ENCODE measurements around the gene ZNHIT1.
"Not testable (repeated sequence)": the region's sequence is repeated elsewhere in the genome, so short reads cannot be mapped to it uniquely, and the experiment has no call there.

ZNHIT1 gene

DNA sequence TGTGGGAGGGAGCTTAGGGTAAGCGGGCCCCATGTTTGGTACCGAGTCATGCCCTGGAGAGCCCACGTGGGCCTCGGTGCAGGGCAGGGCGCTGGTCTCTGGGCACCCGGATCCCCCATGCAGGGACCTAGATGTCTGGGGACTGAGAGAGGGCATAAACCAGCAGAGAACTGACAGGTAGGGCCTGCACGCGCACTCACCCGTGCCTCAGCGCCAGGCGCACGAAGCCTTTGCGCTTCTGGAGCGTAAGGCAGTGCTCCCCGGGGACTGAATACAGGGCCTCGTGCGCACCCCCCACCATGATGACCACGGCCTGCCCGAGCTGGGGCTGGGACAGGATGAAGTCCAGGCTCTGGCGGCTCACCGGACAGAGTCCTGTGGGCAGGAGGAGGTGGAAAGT, 20.0 kb upstream of the ZNHIT1 start:
- H3K27me3 ChIP-seq (ENCODE audit: low read depth, low read length) = peaks cover 14% of the 10 kb centered on the region
- H3K36me3 ChIP-seq (ENCODE audit: control insufficient read depth in 1 of 2, insufficient read depth in 2 of 2, low read length in 2 of 2) = no peaks in the 10 kb centered on the region
- peaks cover 0 to 9% of the 10 kb centered on the region in 2 donors for H3K4me1 ChIP-seq (ENCODE audit: control insufficient read depth in 1 of 2, insufficient read depth in 2 of 2, low read length in 2 of 2)
- H3K9me3 ChIP-seq (ENCODE audit: control insufficient read depth in 1 of 2, low read length in 2 of 2) = no peaks in the 10 kb centered on the region
- no peak overlapping the region for H3K4me3 ChIP-seq (ENCODE audit: low read depth in 1 of 2, low read length in 2 of 2)
- H3K27ac ChIP-seq (ENCODE audit: low read length) = no peak overlapping the region

DNA sequence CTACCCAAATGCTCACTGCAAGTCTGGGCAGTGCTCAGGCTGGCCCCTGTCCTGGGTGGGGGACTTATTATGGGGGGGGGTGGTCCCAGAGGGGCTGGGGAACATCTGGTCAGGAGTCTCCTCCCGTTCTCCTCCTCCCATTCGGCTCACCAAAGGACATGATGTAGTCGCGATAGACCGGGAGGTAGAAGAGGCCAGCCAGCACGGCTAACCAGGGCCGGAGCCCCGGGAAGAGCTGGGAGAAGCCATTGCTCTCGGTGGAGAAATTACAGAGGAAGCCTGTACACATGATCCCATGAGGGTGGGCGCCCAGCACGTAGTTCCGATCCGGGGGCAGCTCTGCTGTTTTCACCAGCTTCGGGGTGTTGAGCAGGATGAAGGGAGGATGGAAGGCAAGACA, 19.5 kb upstream of the ZNHIT1 start:
- H3K27ac ChIP-seq (ENCODE audit: low read length) = no peak overlapping the region
- peaks cover 14% of the 10 kb centered on the region for H3K27me3 ChIP-seq (ENCODE audit: low read depth, low read length)
- peaks cover 0 to 9% of the 10 kb centered on the region in 2 donors for H3K4me1 ChIP-seq (ENCODE audit: control insufficient read depth in 1 of 2, insufficient read depth in 2 of 2, low read length in 2 of 2)
- no peak overlapping the region for H3K4me3 ChIP-seq (ENCODE audit: low read depth in 1 of 2, low read length in 2 of 2)
- no peaks in the 10 kb centered on the region for H3K9me3 ChIP-seq (ENCODE audit: control insufficient read depth in 1 of 2, low read length in 2 of 2)
- no peaks in the 10 kb centered on the region for H3K36me3 ChIP-seq (ENCODE audit: control insufficient read depth in 1 of 2, insufficient read depth in 2 of 2, low read length in 2 of 2)

DNA sequence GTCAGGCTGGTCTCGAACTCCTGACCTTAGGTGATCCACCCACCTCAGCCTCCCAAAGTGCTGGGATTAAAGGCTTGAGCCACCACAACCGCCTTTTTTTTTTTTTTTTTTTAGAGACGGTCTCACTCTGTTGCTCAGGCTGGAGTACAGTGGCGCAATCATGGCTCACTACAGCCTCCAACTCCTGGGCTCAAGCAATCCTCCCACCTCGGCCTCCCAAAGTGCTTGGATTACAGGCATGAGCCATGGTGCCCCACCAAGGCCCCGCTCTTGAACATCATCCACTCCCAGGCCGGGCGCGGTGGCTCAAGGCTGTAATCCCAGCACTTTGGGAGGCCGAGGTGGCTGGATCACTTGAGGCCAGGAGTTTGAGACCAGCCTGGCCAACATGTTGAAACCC, 18.4 kb upstream of the ZNHIT1 start:
- H3K4me3 ChIP-seq (ENCODE audit: low read depth in 1 of 2, low read length in 2 of 2); H3K27ac ChIP-seq (ENCODE audit: low read length); H3K9me3 ChIP-seq (ENCODE audit: control insufficient read depth in 1 of 2, low read length in 2 of 2); H3K4me1 ChIP-seq (ENCODE audit: control insufficient read depth in 1 of 2, insufficient read depth in 2 of 2, low read length in 2 of 2); H3K36me3 ChIP-seq (ENCODE audit: control insufficient read depth in 1 of 2, insufficient read depth in 2 of 2, low read length in 2 of 2): not testable (repeated sequence)
- peaks cover 14% of the 10 kb centered on the region for H3K27me3 ChIP-seq (ENCODE audit: low read depth, low read length)

DNA sequence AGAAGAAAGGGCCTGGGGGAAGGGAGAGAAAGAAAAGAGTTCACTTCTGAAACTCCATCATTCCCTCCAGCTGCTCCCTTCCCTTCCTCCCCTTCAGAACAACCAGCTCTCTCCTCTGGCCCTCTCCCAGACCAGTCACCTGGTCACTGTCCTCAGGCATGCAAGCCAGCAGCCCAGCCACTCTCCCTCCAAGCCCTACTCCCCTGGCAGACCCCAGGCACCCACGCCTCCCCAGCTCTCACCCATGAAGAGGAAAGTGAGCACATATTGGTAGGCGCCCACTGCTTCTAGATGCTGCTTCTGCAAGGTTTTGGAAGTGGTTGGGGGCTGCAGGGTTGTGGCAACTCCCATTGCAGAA, 17.5 kb upstream of the ZNHIT1 start:
- Histone ChIP-seq H3K4me3 (ENCODE audit: low read depth in 1 of 2, low read length in 2 of 2) (peak overlapping the region in 1 of 2 donors; percentile 45), H3K36me3 (ENCODE audit: control insufficient read depth in 1 of 2, insufficient read depth in 2 of 2, low read length in 2 of 2) (no peaks in the 10 kb centered on the region), H3K27me3 (ENCODE audit: low read depth, low read length) (peaks cover 14% of the 10 kb centered on the region), H3K4me1 (ENCODE audit: control insufficient read depth in 1 of 2, insufficient read depth in 2 of 2, low read length in 2 of 2) (peaks cover 0 to 9% of the 10 kb centered on the region in 2 donors), H3K9me3 (ENCODE audit: control insufficient read depth in 1 of 2, low read length in 2 of 2) (no peaks in the 10 kb centered on the region), H3K27ac (ENCODE audit: low read length) (peak overlapping the region; percentile 27)

DNA sequence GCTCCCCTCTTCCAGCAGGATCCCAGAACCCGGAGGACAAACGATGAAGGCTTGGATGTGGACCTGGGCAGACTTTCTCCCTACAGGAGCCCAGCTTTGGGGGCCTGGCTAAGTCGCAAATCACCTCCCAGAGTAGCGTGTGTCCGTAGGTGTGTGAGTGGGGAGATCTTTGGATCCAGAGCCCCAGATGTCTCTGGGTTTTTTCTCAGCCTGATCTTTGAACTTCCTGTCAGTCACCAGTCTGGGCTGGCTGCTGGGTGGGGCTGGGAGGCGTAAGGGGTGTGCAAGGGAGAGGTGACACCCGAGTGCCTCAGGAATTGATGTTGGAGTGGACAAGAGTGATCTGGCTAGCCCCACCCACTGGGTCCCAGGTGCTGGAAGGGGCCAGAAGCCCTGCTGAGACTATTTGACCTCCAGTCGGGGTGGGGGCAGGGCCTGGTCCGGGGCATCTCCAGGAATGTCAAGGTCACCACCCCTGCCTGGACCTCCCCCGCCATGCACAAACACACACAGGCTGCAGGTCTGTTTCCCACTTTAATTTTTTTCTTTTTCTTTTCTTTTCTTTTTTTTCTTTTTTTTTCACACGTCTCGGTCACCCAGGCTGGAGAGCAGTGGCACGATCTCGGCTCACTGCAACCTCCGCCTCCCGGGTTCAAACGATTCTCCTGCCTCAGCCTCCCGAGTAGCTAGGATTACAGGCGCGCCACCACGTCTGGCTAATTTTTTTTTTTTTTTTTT, 16.9 kb upstream of the ZNHIT1 start, which contains the start of gene MOGAT3:
TSS of gene MOGAT3 (minus strand) at position 175 of the 738 bp plus-strand sequence. CDS start 182 bp downstream, outside the sequence.
- Histone ChIP-seq H3K36me3 (ENCODE audit: control insufficient read depth in 1 of 2, insufficient read depth in 2 of 2, low read length in 2 of 2) (peaks cover 0 to 4% of the 10 kb centered on the region in 2 donors), H3K9me3 (ENCODE audit: control insufficient read depth in 1 of 2, low read length in 2 of 2) (no peaks in the 10 kb centered on the region), H3K27me3 (ENCODE audit: low read depth, low read length) (peaks cover 14% of the 10 kb centered on the region), H3K27ac (ENCODE audit: low read length) (peak within 1 kb of the TSS; percentile 27), H3K4me1 (ENCODE audit: control insufficient read depth in 1 of 2, insufficient read depth in 2 of 2, low read length in 2 of 2) (peaks cover 0 to 9% of the 10 kb centered on the region in 2 donors), H3K4me3 (ENCODE audit: low read depth in 1 of 2, low read length in 2 of 2) (peak within 1 kb of the TSS; percentile 23 to 45)

DNA sequence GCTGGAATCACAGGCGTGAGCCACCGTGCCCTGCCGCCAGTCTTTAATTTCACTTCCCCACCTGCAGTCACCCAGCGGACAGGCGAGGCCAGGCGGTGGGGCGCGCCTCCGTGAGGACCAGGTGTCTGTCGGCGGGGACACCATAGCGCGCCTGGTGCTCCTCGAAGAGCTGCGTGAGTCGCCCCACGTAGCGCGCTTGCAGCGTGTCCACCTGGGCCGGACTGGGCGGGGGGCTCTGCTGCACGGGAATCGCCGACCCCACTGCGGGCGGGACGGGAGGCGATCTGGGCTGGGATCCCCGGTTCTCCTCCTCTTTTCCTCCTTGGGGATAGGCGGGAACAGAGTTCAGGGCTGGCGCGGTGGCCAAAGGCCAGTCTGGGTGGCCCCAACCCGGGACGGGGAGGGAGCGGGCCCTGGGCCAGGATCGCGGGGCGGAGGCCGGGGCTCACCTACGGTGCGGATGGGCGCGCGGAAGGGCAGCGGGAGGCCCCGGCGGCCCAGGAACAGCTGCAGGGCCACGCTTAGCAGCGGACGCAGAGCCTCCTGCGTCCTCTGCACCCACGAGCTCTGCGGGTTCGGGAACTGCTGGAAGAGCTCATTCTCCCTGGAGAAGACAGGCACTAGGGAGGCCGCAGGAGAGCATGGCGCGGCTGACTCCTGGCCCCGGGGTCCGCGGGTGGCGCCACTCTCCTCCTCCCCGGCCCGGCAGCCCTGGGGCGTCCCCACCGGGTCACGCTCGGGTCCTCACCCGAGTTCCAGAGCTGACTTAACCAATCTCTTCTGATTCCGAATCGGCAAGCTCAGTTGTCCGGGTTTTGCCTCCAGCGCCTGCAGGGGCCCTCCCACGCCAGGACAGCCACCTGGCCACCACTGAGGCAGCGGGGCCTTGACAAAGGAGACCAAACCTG, 16.0 kb upstream of the ZNHIT1 start:
- peaks cover 0 to 9% of the 10 kb centered on the region in 2 donors for H3K4me1 ChIP-seq (ENCODE audit: control insufficient read depth in 1 of 2, insufficient read depth in 2 of 2, low read length in 2 of 2)
- no peak overlapping the region for H3K27ac ChIP-seq (ENCODE audit: low read length)
- H3K4me3 ChIP-seq (ENCODE audit: low read depth in 1 of 2, low read length in 2 of 2) = peak overlapping the region in 1 of 2 donors; percentile 23
- H3K9me3 ChIP-seq (ENCODE audit: control insufficient read depth in 1 of 2, low read length in 2 of 2) = no peaks in the 10 kb centered on the region
- peaks cover 0 to 12% of the 10 kb centered on the region in 2 donors for H3K36me3 ChIP-seq (ENCODE audit: control insufficient read depth in 1 of 2, insufficient read depth in 2 of 2, low read length in 2 of 2)
- peaks cover 14% of the 10 kb centered on the region for H3K27me3 ChIP-seq (ENCODE audit: low read depth, low read length)

DNA sequence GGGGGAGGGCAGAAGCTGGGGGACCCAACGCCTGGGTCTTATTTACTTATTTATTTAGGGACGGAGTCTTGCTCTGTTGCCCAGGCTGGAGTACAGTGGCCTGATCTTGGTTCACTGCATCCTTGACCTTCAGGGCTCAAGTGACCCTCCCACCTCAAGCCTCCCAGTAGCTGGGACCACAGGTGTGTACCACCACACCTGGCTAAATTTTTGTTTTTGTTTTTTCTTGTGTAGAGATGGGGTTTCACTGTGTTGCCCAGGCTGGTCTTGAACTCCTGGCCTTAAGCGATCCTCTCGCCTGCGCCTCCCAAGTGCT, 15.4 kb upstream of the ZNHIT1 start:
- Histone ChIP-seq H3K4me1 (ENCODE audit: control insufficient read depth in 1 of 2, insufficient read depth in 2 of 2, low read length in 2 of 2) (peaks cover 0 to 9% of the 10 kb centered on the region in 2 donors), H3K27ac (ENCODE audit: low read length) (no peak overlapping the region), H3K9me3 (ENCODE audit: control insufficient read depth in 1 of 2, low read length in 2 of 2) (no peaks in the 10 kb centered on the region), H3K27me3 (ENCODE audit: low read depth, low read length) (peaks cover 14% of the 10 kb centered on the region), H3K36me3 (ENCODE audit: control insufficient read depth in 1 of 2, insufficient read depth in 2 of 2, low read length in 2 of 2) (peaks cover 0 to 17% of the 10 kb centered on the region in 2 donors), H3K4me3 (ENCODE audit: low read depth in 1 of 2, low read length in 2 of 2) (no peak overlapping the region)

DNA sequence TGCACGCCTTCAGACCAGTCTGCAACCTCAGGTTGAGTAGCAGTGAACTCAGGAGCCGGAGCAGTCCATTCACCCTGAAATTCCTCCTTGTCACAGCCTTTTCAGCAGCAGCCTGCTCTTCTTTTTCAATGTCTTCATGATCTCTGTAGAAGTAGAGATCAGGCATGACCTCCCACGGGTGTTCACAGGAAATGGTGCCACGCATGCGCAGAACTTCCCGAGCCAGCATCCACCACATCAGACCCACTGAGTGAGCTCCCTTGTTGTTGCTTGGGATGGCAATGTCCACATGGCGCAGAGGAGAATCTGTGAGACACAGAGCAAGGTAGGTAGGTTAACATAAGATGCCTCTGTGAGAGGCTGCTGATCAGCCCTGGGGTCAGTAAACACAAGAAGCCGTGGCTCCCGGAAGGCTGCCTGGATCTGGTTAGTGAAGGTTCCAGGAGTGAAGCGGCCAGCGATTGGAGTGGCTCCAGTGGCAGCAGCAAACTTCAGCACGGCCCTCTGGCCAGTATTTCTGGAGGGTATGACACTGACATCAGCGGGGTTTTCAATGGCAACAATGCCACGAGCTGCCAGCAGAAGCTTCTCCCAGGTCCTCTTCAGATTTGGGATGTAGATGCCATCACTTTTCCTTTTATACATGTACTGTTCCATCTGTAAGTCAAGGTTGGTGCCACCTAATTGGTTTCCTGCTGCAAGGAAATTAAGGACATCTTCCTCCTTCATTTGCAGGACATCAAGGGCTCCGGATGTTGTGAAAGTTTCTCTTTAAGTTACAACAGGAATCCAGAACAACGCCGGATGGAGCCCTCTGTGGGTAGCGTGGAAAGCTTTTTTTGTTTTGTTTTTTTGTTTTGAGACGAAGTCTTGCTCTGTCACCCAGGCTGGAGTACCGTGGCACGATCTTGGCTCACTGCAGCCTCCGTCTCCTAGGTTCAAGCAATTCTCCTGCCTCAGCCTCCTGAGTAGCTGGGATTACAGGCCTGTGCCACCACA, 13.9 kb upstream of the ZNHIT1 start:
- not testable (repeated sequence) for H3K27ac ChIP-seq (ENCODE audit: low read length); H3K9me3 ChIP-seq (ENCODE audit: control insufficient read depth in 1 of 2, low read length in 2 of 2); H3K4me1 ChIP-seq (ENCODE audit: control insufficient read depth in 1 of 2, insufficient read depth in 2 of 2, low read length in 2 of 2); H3K4me3 ChIP-seq (ENCODE audit: low read depth in 1 of 2, low read length in 2 of 2)
- H3K27me3 ChIP-seq (ENCODE audit: low read depth, low read length) = peaks cover 14% of the 10 kb centered on the region
- H3K36me3 ChIP-seq (ENCODE audit: control insufficient read depth in 1 of 2, insufficient read depth in 2 of 2, low read length in 2 of 2) = peaks cover 0 to 32% of the 10 kb centered on the region in 2 donors

DNA sequence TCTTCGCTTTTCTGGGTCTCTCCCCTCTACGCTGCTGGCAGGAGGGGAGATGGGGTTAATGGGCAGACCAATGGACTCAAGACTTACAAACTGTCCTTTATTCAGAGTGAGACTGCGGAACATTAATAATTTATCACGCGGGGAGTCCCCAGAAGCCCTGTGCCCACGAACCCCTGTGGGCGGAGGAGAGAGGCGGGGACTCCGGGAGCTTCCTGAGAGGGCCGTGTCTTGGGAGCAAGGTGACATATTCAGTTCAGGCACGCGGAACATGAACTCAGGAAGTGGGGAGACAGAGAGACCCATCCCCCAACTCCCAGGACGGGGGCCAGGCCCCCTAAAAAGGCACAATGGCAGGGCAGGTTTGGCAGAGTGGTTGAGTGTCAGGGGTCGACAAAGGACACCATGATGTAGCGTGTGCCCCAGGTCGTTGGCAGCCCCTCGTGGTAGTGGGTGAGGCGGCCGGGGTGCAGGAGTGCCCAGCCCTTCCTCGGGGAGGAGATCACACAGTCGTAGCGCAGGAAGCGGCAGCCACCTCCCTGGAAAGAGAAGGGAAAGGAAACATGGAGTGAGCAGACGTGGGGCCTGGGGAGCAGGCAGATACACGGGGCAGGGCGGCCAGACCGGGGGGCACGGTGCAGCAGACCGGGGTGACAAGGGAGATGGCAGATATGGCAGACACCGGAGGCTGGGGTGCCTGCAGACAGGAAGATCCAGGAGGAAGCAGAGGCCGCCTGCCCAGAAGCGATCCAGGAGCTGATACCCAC, 11.9 kb upstream of the ZNHIT1 start:
- Histone ChIP-seq H3K9me3 (ENCODE audit: control insufficient read depth in 1 of 2, low read length in 2 of 2) (no peaks in the 10 kb centered on the region), H3K4me3 (ENCODE audit: low read depth in 1 of 2, low read length in 2 of 2) (no peak overlapping the region), H3K4me1 (ENCODE audit: control insufficient read depth in 1 of 2, insufficient read depth in 2 of 2, low read length in 2 of 2) (peaks cover 0 to 9% of the 10 kb centered on the region in 2 donors), H3K36me3 (ENCODE audit: control insufficient read depth in 1 of 2, insufficient read depth in 2 of 2, low read length in 2 of 2) (peaks cover 7 to 49% of the 10 kb centered on the region in 2 donors), H3K27ac (ENCODE audit: low read length) (no peak overlapping the region), H3K27me3 (ENCODE audit: low read depth, low read length) (peaks cover 5% of the 10 kb centered on the region)

DNA sequence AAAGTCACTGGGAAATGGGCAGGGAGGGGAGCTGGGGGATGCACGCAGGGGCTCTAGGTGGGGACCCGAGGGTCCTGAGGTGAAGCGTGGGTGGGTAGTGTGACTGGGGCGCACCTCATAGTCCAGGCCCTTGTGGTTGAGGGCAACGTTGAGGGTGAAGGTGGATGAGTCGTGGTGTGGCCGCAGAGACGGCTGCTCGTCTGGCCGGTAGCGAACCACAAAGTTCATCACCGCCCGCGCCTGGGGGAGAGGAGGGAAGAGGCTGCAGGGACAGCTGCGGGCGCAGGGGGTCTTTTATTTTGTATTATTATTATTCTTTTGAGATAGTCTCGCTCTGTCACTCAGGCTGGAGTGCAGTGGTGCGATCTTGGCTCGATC, 11.3 kb upstream of the ZNHIT1 start:
- Histone ChIP-seq H3K27me3 (ENCODE audit: low read depth, low read length) (peaks cover 5% of the 10 kb centered on the region), H3K4me1 (ENCODE audit: control insufficient read depth in 1 of 2, insufficient read depth in 2 of 2, low read length in 2 of 2) (peaks cover 0 to 8% of the 10 kb centered on the region in 2 donors), H3K4me3 (ENCODE audit: low read depth in 1 of 2, low read length in 2 of 2) (no peak overlapping the region), H3K27ac (ENCODE audit: low read length) (no peak overlapping the region), H3K9me3 (ENCODE audit: control insufficient read depth in 1 of 2, low read length in 2 of 2) (no peaks in the 10 kb centered on the region), H3K36me3 (ENCODE audit: control insufficient read depth in 1 of 2, insufficient read depth in 2 of 2, low read length in 2 of 2) (peaks cover 7 to 53% of the 10 kb centered on the region in 2 donors)
